Thoracic aorta (tissue), 2 donors: ENCODE measurements around the gene KIAA1755. TPM values are rescaled to one million over a fixed set of nuclear protein-coding genes. Genes with fewer than 3 reads are reported as not detected.

ENCODE experiments used
- ATAC-seq: fragments of 150-250 bp; one replicate; pipeline ENCODE4 v1.8.0; 2017; ENCODE audit warnings: low read depth; ENCODE audit not compliant: insufficient number of reproducible peaks, low FRiP score
- DNase-seq: peaks from one replicate; pipeline ENCODE4 v3.0.0-alpha.2; 2020; ENCODE audit warnings: low spot score
- H3K27ac ChIP-seq, 2 donors: fragments of 200-600 bp; sonication (generic); 1 replicate in 1 of 2; 2 replicates in 1 of 2; pipeline ENCODE4 v1.5.1; 2016; ENCODE audit warnings: mild to moderate bottlenecking in 2 of 2, moderate library complexity in 2 of 2
- H3K27me3 ChIP-seq: fragments of 200-600 bp; sonication (generic); replicated peaks from 2 replicates; pipeline ENCODE4 v1.6.0; 2016; ENCODE audit warnings: mild to moderate bottlenecking; ENCODE audit not compliant: insufficient read depth
- H3K36me3 ChIP-seq: fragments of 200-600 bp; sonication (generic); one replicate; pipeline ENCODE4 v1.5.1; 2016
- H3K4me1 ChIP-seq, 2 donors: fragments of 200-600 bp; sonication (generic); 1 replicate in 1 of 2; 2 replicates in 1 of 2; pipeline versions ENCODE4 v1.5.1 to v1.6.0; 2016; ENCODE audit warnings: low read depth in 2 of 2, mild to moderate bottlenecking in 1 of 2; ENCODE audit not compliant: control insufficient read depth in 1 of 2
- H3K4me3 ChIP-seq: fragments of 200-600 bp; sonication (generic); 2 replicates; pipeline ENCODE4 v1.5.1; 2016; ENCODE audit warnings: mild to moderate bottlenecking
- H3K9me3 ChIP-seq: fragments of 200-600 bp; sonication (generic); 2 replicates; pipeline ENCODE4 v1.5.1; 2016
- CTCF ChIP-seq: fragments of 200-600 bp; sonication (generic); IDR thresholded peaks from one replicate; pipeline ENCODE4 v1.5.1; 2019; ENCODE audit warnings: antibody characterized with exemption
- total RNA-seq, 2 donors: library from RNA; depleted of rRNA; stranded (reverse); fragments of >200 nt; gene quantifications; one replicate each; pipeline versions ENCODE4 v1.1.0 to v1.2.3, GENCODE V29; 2016

Gene KIAA1755
- total RNA-seq, 2 donors from 2014 or later = 11.0 to 45.4 TPM

GRCh38 chr20:38210741-38211140, 49.8 kb downstream of the KIAA1755 start:
- DNase-seq (no peak), ATAC-seq (no peak)
- Histone ChIP-seq H3K27ac (peak overlapping the region; percentile 31 to 46), H3K27me3 (no peaks in the 10 kb centered on the region), H3K4me3 (no peak overlapping the region), H3K36me3 (no peaks in the 10 kb centered on the region), H3K9me3 (no peaks in the 10 kb centered on the region), H3K4me1 (peaks cover 4 to 37% of the 10 kb centered on the region in 2 donors)
- TF ChIP-seq CTCF = no peak

GRCh38 chr20:38209736-38210405, 50.7 kb downstream of the KIAA1755 start:
- Histone ChIP-seq H3K27ac (peak overlapping the region; percentile 8 to 46), H3K9me3 (no peaks in the 10 kb centered on the region), H3K36me3 (no peaks in the 10 kb centered on the region), H3K4me3 (no peak overlapping the region), H3K27me3 (no peaks in the 10 kb centered on the region), H3K4me1 (peaks cover 4 to 37% of the 10 kb centered on the region in 2 donors)
- no peak for ATAC-seq
- DNase-seq = no peak
- no peak for TF ChIP-seq CTCF

- H3K9me3 ChIP-seq = no peaks in the 10 kb centered on the region
- H3K36me3 ChIP-seq = no peaks in the 10 kb centered on the region
- TF ChIP-seq CTCF = no peak
- peaks cover 4 to 37% of the 10 kb centered on the region in 2 donors for H3K4me1 ChIP-seq
- no peaks in the 10 kb centered on the region for H3K27me3 ChIP-seq
- H3K4me3 ChIP-seq = no peak overlapping the region
- DNase-seq (no peak), ATAC-seq (peak; percentile 32)
- peak overlapping the region; percentile 8 to 46 for H3K27ac ChIP-seq
Measured at GRCh38 chr20:38209054-38209675, 51.4 kb downstream of the KIAA1755 start.

GRCh38 chr20:38208523-38208922, 52.0 kb downstream of the KIAA1755 start:
- no peak for ATAC-seq
- peaks cover 4 to 37% of the 10 kb centered on the region in 2 donors for H3K4me1 ChIP-seq
- TF ChIP-seq CTCF = no peak

GRCh38 chr20:38208088-38208487, 52.4 kb downstream of the KIAA1755 start:
- Histone ChIP-seq H3K4me3 (no peak overlapping the region), H3K36me3 (no peaks in the 10 kb centered on the region), H3K27ac (no peak overlapping the region), H3K4me1 (peaks cover 4 to 37% of the 10 kb centered on the region in 2 donors), H3K27me3 (no peaks in the 10 kb centered on the region), H3K9me3 (no peaks in the 10 kb centered on the region)
- DNase-seq = no peak
- no peak for ATAC-seq
- no peak for TF ChIP-seq CTCF

More at GRCh38 chr20:38208523-38208922, 52.0 kb downstream of the KIAA1755 start:
- peak overlapping the region; percentile 8 to 46 for H3K27ac ChIP-seq
- no peaks in the 10 kb centered on the region for H3K9me3 ChIP-seq
- no peaks in the 10 kb centered on the region for H3K27me3 ChIP-seq
- no peaks in the 10 kb centered on the region for H3K36me3 ChIP-seq
- DNase-seq = no peak
- H3K4me3 ChIP-seq = no peak overlapping the region
